ENCODE data around the gene ERFL.
A peak's percentile ranks its signal among the peaks of the same experiment; 100 is the strongest.

Gene ERFL

DNA sequence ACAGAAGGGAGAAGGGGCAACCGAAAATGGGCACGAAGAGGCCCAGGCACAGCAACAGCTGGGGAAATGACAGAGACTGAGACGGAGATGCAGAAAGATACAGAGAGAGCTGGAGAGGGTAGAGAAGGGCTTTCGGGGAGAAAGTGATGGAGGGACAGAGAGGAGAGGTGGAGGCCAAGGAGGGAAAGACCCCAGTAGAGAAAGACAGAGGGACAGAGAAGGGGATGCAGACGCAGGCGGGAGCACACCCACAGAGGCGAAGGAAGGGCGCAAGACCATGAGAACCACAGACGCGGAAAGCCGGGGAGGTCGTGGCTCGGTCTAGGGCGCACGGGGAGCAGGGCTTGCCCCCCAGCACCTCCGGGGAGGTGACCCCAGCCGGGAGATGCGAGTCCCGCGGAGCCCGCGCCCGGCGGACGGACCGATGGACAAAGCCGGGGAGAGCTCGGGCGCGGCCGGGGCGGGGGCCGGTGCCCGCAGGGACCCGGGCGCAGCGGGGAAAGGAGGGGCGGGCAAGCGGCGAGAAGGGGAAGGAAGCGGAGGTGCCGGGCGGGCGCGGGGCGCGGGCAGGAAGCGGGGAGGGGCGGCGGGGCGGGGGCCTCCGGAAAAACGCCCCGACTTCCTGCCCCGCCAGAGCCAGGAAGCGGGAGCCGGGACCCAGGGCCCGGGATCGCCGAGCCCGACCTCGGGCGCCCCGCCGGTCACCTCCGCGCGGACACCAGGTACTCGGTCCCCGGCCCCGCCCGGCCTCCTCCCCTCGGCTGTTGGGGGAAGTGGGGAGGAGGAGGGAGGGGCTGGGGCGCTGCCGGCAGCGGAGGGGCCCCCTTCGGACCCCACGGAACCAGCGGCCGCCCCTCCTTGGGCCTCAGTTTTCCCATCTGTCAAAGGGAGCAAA is 45.4 kb downstream of the ERFL start, which contains the start of gene ARHGEF1:
TSS of gene ARHGEF1 (plus strand) at position 617 of the 895 bp plus-strand sequence. CDS start 4,899 bp downstream, outside the sequence.
- TF ChIP-seq, protein P1, sequence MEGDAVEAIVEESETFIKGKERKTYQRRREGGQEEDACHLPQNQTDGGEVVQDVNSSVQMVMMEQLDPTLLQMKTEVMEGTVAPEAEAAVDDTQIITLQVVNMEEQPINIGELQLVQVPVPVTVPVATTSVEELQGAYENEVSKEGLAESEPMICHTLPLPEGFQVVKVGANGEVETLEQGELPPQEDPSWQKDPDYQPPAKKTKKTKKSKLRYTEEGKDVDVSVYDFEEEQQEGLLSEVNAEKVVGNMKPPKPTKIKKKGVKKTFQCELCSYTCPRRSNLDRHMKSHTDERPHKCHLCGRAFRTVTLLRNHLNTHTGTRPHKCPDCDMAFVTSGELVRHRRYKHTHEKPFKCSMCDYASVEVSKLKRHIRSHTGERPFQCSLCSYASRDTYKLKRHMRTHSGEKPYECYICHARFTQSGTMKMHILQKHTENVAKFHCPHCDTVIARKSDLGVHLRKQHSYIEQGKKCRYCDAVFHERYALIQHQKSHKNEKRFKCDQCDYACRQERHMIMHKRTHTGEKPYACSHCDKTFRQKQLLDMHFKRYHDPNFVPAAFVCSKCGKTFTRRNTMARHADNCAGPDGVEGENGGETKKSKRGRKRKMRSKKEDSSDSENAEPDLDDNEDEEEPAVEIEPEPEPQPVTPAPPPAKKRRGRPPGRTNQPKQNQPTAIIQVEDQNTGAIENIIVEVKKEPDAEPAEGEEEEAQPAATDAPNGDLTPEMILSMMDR (IDR thresholded peaks at IDR 0.05; ENCODE audit: low read depth, low read length): no peak
- TF ChIP-seq EZH2phosphoT487 (IDR thresholded peaks at IDR 0.05; ENCODE audit: low read depth): no peak
- peaks cover 24% of the 10 kb centered on the region for H4K20me1 ChIP-seq (ENCODE audit: insufficient read depth, low read length)
- H3K79me2 ChIP-seq (ENCODE audit: low read length): peaks cover 56% of the 10 kb centered on the region
- peak within 1 kb of the TSS; percentile 85 for H3K4me2 ChIP-seq (ENCODE audit: low read length)
- no peaks in the 10 kb centered on the region for H3K27me3 ChIP-seq (ENCODE audit: low read depth, low read length)
- peak within 1 kb of the TSS; percentile 78 for H3K27ac ChIP-seq (ENCODE audit: low read length)
- H3K4me3 ChIP-seq (ENCODE audit: low read length): peak within 1 kb of the TSS; percentile 85
- H3K4me1 ChIP-seq (ENCODE audit: low read length): peaks cover 40% of the 10 kb centered on the region
- H3K36me3 ChIP-seq (replicated peaks; ENCODE audit: low read depth, low read length): peaks cover 21% of the 10 kb centered on the region
- H3K9ac ChIP-seq (ENCODE audit: low read length): peak within 1 kb of the TSS; percentile 91
- no peak within 1 kb of the TSS; the same call in 1 of the 2 replicates for H2AFZ ChIP-seq (ENCODE audit: low read depth, low read length)
- H3K9me3 ChIP-seq (ENCODE audit: insufficient read depth, low read length): no peaks in the 10 kb centered on the region

DNA sequence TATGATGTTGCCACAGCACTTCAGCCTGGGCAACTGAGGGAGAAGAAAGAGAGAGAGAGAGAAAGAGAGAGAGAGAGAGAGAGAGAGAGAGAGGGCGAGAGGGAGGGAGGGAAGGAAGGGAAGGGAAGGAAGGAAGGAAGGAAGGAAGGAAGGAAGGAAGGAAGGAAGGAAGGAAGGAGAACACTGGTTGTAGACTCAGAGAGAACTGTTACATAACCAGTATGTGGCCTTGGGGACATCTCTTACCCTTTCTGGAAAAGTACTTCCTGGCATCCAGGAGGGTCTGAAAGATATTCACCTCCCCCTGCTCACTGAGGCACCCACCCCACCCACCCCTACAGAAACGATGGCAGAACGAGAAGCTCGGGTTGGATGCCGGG is 47.9 kb downstream of the ERFL start:
- Histone ChIP-seq H3K36me3 (replicated peaks; ENCODE audit: low read depth, low read length) (peaks cover 24% of the 10 kb centered on the region), H3K79me2 (ENCODE audit: low read length) (peaks cover 46% of the 10 kb centered on the region), H2AFZ (ENCODE audit: low read depth, low read length) (no peak overlapping the region), H3K4me2 (ENCODE audit: low read length) (no peak overlapping the region), H3K4me1 (ENCODE audit: low read length) (peaks cover 40% of the 10 kb centered on the region), H4K20me1 (ENCODE audit: insufficient read depth, low read length) (peaks cover 13% of the 10 kb centered on the region), H3K9me3 (ENCODE audit: insufficient read depth, low read length) (peaks cover 4% of the 10 kb centered on the region; the same call in 1 of the 2 replicates), H3K4me3 (ENCODE audit: low read length) (no peak overlapping the region), H3K27me3 (ENCODE audit: low read depth, low read length) (no peaks in the 10 kb centered on the region), H3K9ac (ENCODE audit: low read length) (no peak overlapping the region), H3K27ac (ENCODE audit: low read length) (no peak overlapping the region)
- TF ChIP-seq, protein P1 (IDR thresholded peaks at IDR 0.05; ENCODE audit: low read depth, low read length): no peak
- TF ChIP-seq EZH2phosphoT487 (IDR thresholded peaks at IDR 0.05; ENCODE audit: low read depth): no peak

DNA sequence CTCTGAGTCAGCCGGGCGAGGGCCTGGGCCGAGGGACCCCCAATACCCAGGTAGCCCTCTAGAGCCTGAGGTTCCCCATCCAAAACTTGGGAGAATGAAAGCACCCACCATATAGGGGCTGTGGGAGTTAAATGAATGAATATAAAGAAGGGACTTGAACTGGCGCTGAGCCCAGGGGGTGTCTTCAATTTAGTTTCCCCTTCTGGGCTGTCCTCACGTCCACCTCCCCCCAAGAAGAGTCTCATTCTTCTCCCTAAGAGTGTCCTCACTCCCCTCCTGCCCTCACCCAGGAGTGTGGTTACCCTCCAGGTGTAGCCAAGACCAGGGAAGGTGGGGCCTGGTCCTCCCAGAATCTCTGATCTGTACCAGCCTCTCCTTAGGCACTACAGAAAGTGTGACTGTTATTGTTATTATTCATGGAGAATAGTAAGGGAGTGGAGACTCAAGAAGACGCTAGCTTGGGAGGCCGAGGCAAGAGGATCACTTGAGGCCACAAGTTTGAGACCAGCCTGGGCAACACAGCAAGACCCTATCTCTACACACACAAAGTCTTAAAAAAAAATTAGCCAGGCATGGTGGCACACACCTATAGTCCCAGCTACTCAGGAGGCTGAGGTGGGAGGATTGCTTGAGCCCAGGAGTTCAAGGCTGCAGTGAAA is 48.5 kb downstream of the ERFL start:
- no peak overlapping the region for H3K9ac ChIP-seq (ENCODE audit: low read length)
- TF ChIP-seq, protein P1 (IDR thresholded peaks at IDR 0.05; ENCODE audit: low read depth, low read length): no peak
- H3K9me3 ChIP-seq (ENCODE audit: insufficient read depth, low read length): peaks cover 4% of the 10 kb centered on the region; the same call in 1 of the 2 replicates
- peaks cover 24% of the 10 kb centered on the region for H3K36me3 ChIP-seq (replicated peaks; ENCODE audit: low read depth, low read length)
- peaks cover 41% of the 10 kb centered on the region for H3K79me2 ChIP-seq (ENCODE audit: low read length)
- H4K20me1 ChIP-seq (ENCODE audit: insufficient read depth, low read length): peaks cover 13% of the 10 kb centered on the region; the same call in 1 of the 2 replicates
- no peak overlapping the region for H2AFZ ChIP-seq (ENCODE audit: low read depth, low read length)
- H3K27me3 ChIP-seq (ENCODE audit: low read depth, low read length): no peaks in the 10 kb centered on the region
- H3K4me1 ChIP-seq (ENCODE audit: low read length): peaks cover 40% of the 10 kb centered on the region
- H3K4me3 ChIP-seq (ENCODE audit: low read length): no peak overlapping the region
- no peak overlapping the region for H3K4me2 ChIP-seq (ENCODE audit: low read length)
- no peak overlapping the region for H3K27ac ChIP-seq (ENCODE audit: low read length)

DNA sequence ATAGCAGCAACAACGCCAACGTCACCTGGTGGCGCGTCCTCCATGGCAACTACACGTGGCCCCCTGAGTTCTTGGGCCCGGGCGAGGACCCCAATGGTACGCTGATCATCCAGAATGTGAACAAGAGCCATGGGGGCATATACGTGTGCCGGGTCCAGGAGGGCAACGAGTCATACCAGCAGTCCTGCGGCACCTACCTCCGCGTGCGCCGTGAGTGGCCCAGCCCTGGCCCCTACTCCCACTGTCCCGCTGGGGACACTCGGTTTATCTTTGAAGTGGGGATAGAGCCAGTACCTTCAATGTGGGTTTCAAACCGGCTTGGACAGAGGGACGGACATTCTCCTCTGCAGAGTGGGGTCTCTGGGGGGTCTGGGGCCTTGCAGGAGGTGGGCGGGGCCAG is 49.2 kb downstream of the ERFL start:
- Histone ChIP-seq H3K36me3 (replicated peaks; ENCODE audit: low read depth, low read length) (peaks cover 24% of the 10 kb centered on the region), H3K79me2 (ENCODE audit: low read length) (peaks cover 36% of the 10 kb centered on the region), H3K4me3 (ENCODE audit: low read length) (peak overlapping the region; percentile 89; the same call in 1 of the 2 replicates), H3K4me2 (ENCODE audit: low read length) (peak overlapping the region; percentile 89), H4K20me1 (ENCODE audit: insufficient read depth, low read length) (peaks cover 13% of the 10 kb centered on the region; the same call in 1 of the 2 replicates), H3K9ac (ENCODE audit: low read length) (no peak overlapping the region; the same call in 1 of the 2 replicates), H2AFZ (ENCODE audit: low read depth, low read length) (no peak overlapping the region), H3K27me3 (ENCODE audit: low read depth, low read length) (no peaks in the 10 kb centered on the region), H3K4me1 (ENCODE audit: low read length) (peaks cover 39% of the 10 kb centered on the region), H3K9me3 (ENCODE audit: insufficient read depth, low read length) (peaks cover 4% of the 10 kb centered on the region; the same call in 1 of the 2 replicates), H3K27ac (ENCODE audit: low read length) (no peak overlapping the region)
- TF ChIP-seq EZH2phosphoT487 (IDR thresholded peaks at IDR 0.05; ENCODE audit: low read depth): no peak
- TF ChIP-seq, protein P1 (IDR thresholded peaks at IDR 0.05; ENCODE audit: low read depth, low read length): no peak

All from OCI-LY3 (cell line).